HL-60 (cell line): ENCODE results near the gene MFAP5.

Experiments
- CTCF ChIP-seq: IDR thresholded peaks from one replicate; pipeline ENCODE4 v1.5.1; 2011; ENCODE audit warnings: low read length, control low read depth, inconsistent platforms; ENCODE audit not compliant: insufficient read depth
- GABPA ChIP-seq: IDR thresholded peaks from 2 replicates; pipeline ENCODE4 v1.6.1; 2012; ENCODE audit warnings: low read depth
- POLR2AphosphoS5 ChIP-seq: IDR thresholded peaks from 2 replicates; pipeline ENCODE4 v1.6.1; 2012; ENCODE audit warnings: low read depth
- REST ChIP-seq: IDR thresholded peaks from 2 replicates; pipeline ENCODE4 v1.6.1; 2012; ENCODE audit warnings: low read depth; ENCODE audit not compliant: insufficient replicate concordance
- SPI1 ChIP-seq: IDR thresholded peaks from 2 replicates; pipeline ENCODE4 v1.6.1; 2012; ENCODE audit warnings: low read depth, mild to moderate bottlenecking, borderline replicate concordance

DNA sequence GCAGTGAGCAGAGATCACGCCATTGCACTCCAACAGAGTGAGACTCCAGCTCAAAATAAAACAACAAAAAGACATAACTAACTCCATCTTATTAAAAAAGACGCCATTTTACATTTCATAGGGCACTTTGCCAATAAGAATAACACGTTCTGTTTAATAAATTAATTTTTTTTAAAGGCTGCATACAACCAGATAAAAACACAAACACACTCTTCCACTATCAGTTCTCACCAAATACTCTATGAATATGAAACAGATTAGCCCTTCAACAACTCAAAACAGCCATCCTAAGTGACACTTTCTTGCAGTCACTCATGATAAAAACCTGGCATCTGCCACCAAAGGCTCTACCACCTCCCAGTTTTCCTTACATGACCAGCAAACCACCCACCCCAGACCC lies 66.1 kb downstream of the MFAP5 start:
- TF ChIP-seq CTCF (no peak), REST (no peak), POLR2AphosphoS5 (no peak), GABPA (no peak), SPI1 (no peak)
